H1 (cell line): ENCODE measurements around the gene PLXNB1. TPM values are rescaled to one million over a fixed set of nuclear protein-coding genes. Genes with fewer than 3 reads are reported as not detected.

ENCODE experiments used
- ATF3 ChIP-seq: IDR thresholded peaks from 2 replicates; pipeline ENCODE4 v1.6.1; 2011; ENCODE audit warnings: low read depth, mild to moderate bottlenecking, low read length; ENCODE audit not compliant: insufficient read depth
- BACH1 ChIP-seq: IDR thresholded peaks from 2 replicates; pipeline ENCODE4 v1.6.1; 2012; ENCODE audit warnings: low read length, improper control_type of control experiment
- CEBPB ChIP-seq: IDR thresholded peaks from 2 replicates; pipeline ENCODE4 v1.6.1; 2012; ENCODE audit warnings: low read depth, low read length
- CHD2 ChIP-seq: IDR thresholded peaks from 2 replicates; pipeline ENCODE4 v1.6.1; 2012; ENCODE audit warnings: low read length, improper control_type of control experiment
- CREB1 ChIP-seq: IDR thresholded peaks from 2 replicates; pipeline ENCODE4 v1.6.1; 2012; ENCODE audit warnings: inconsistent platforms
- EGR1 ChIP-seq: IDR thresholded peaks from 2 replicates; pipeline ENCODE4 v1.6.1; 2011; ENCODE audit warnings: low read depth, low read length, borderline replicate concordance
- JUN ChIP-seq: IDR thresholded peaks from 2 replicates; pipeline ENCODE4 v1.6.1; 2011; ENCODE audit warnings: low read depth, mild to moderate bottlenecking, improper control_type of control experiment, low read length
- KDM1A ChIP-seq: fragments of 200-600, 300-600 bp; sonication (generic); IDR thresholded peaks from 2 replicates; pipeline ENCODE4 v1.7.1; 2016; ENCODE audit warnings: mild to moderate bottlenecking, low read length, borderline replicate concordance
- POLR2AphosphoS5 ChIP-seq: IDR thresholded peaks from 2 replicates; pipeline ENCODE4 v1.6.1; 2011; ENCODE audit warnings: low read depth, low read length
- RFX5 ChIP-seq: IDR thresholded peaks from 2 replicates; pipeline ENCODE4 v1.6.1; 2011; ENCODE audit warnings: low read depth, low read length, improper control_type of control experiment, borderline replicate concordance
- SIX5 ChIP-seq: IDR thresholded peaks from 2 replicates; pipeline ENCODE4 v1.6.1; 2011; ENCODE audit warnings: mild to moderate bottlenecking, low read depth, low read length
- SRF ChIP-seq: IDR thresholded peaks from 2 replicates; pipeline ENCODE4 v1.6.1; 2011; ENCODE audit warnings: mild to moderate bottlenecking, low read depth, low read length, moderate library complexity
- USF2 ChIP-seq: IDR thresholded peaks from 2 replicates; pipeline ENCODE4 v1.6.1; 2011; ENCODE audit warnings: low read length, improper control_type of control experiment
- polyA plus RNA-seq, 7 experiments: library from polyadenylated mRNA; depleted of rRNA in 3 of 7; stranded (reverse) in 5 of 7; unstranded in 2 of 7; fragments of >200 nt in 5 of 7; fragments of 200-250 nt in 2 of 7; gene quantifications; 1 replicate in 5 of 7; 2 replicates in 1 of 7; 4 replicates in 1 of 7; pipeline versions ENCODE4 v1.2.1 to v1.2.3, GENCODE V29; 2011 to 2013; ENCODE audit warnings: missing spikeins in 2 of 7, mixed read lengths in 2 of 7
- total RNA-seq: library from RNA; stranded (reverse); fragmentation: NEBNext Ultra II Directional; extraction: Animal tissue kit (Norgen Biotek cat#: 25700); gene quantifications from 2 replicates; pipeline ENCODE4 v1.2.1, GENCODE V29; 2021

PLXNB1 gene
- total and polyA plus RNA-seq, 2 of the 8 experiments (the other 6 are each of a cell fraction or from before 2014, with no cell fraction given): 109 to 114 TPM

GRCh38 chr3:48406443-48407431 is 23.1 kb downstream of the PLXNB1 start (continued):
- TF ChIP-seq EGR1 (no peak), KDM1A (no peak), SIX5 (no peak), RFX5 (no peak), USF2 (no peak), CHD2 (no peak), CREB1 (no peak), ATF3 (no peak), JUN (no peak), BACH1 (no peak), POLR2AphosphoS5 (no peak), SRF (no peak), CEBPB (no peak)
